ENCODE results near the gene DLX1. TPM values are rescaled to one million over a fixed set of nuclear protein-coding genes. Genes with fewer than 3 reads are reported as not detected.

The DLX1 gene
- total and polyA plus RNA-seq, 4 donors = not detected

DNA sequence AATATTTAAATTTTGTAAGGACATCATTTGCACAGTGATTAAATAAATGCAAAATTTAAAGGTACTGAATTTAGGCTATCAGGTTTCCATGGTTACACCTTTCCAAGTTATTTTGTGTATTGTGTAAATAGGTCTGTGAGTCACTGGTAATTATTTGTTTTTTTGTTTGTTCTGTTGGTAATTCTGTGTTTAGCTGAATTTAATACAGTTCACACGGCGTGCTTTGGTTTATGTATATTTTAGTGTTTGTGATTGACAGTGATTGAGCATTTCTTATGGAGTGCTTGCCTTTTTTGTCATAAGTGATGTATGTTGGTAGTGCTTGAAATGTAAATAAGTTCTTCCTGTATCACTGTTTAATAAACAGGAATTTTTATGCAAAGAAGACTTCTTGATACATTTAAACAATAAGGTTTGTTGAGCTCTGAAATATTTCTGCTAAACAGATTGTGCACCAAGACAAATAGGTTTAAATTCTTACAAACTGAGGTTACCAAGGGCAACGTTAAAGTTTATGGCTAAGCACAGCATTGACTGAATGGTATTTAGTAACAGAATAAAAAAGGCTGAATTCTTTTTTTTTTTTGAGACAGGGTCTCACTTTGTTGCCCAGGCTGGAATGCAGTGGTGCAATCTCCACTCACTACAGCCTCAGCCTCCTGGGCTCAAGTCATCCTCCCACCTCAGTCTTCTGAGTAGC lies 38.3 kb upstream of the DLX1 start:
- Histone ChIP-seq H3K27me3 (ENCODE audit: control insufficient read depth in 4 of 4, insufficient read depth in 4 of 4, low read length in 3 of 4) (no peaks in the 10 kb centered on the region), H3K36me3 (ENCODE audit: control insufficient read depth in 4 of 4, insufficient read depth in 3 of 4, low read depth in 1 of 4, low read length in 3 of 4) (no peaks in the 10 kb centered on the region), H3K9me3 (ENCODE audit: control insufficient read depth in 4 of 4, low read length in 3 of 4) (no peaks in the 10 kb centered on the region), H3K27ac (ENCODE audit: low read depth in 1 of 2, low read length in 2 of 2) (no peak overlapping the region), H3K9ac (ENCODE audit: low read depth in 1 of 2, low read length in 2 of 2) (no peak overlapping the region), H3K4me3 (ENCODE audit: low read depth in 1 of 3, low read length in 3 of 3) (no peak overlapping the region), H3K4me1 (ENCODE audit: control insufficient read depth in 4 of 4, insufficient read depth in 4 of 4, low read length in 3 of 4) (peaks cover 0 to 12% (median 5%) of the 10 kb centered on the region in 4 donors)
- TF ChIP-seq GABPA (IDR thresholded peaks at IDR 0.05 in 1 of 2, conservative IDR thresholded peaks at IDR 0.05 in 1 of 2) (no peak), RAD21 (IDR thresholded peaks at IDR 0.05) (no peak)
- WGBS = 61% methylated on average over 3 of the region's 3 CpGs
- DNase-seq (ENCODE audit: low spot score) = no peak

DNA sequence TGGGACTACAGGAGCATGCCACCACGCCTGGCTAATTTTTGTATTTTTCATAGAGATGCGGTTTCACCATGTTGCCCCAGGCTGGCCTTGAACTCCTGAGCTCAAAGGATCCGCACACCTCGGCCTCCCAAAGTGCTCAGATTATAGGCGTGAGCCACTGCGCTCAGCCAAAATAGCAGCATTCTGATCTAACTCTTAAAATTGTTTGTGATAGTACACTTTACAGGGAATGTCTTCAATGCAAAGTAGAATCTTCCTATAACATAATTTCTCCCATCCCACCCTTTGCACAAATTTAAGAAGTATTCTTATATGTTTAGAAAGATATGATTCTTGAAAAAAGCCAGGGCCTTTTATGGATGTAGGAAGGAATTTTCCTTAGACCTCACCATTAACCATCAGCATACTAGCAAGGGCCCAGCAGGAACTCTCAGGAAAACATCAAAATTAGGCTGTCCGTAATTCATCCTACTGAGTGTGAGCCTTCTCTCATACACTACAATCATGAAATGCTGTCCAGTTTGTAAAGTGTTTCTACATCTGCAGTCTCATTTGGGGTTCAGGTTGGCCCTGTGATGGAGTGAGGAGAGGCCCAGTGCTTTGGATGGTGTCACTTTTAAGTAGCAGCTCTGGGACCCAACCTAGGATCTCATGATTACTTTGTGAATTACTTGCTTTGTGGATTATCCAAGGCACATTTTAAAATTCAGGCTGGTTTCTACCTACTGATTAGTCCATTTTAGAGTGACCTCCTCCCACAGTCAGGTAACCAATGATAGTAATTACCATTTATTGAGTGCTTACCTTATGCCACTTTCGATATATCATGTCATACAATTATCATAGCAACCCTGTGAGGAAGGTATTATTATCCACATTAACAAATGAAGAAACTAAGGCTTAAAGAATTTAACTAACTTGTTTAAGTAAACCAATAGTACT lies 37.5 kb upstream of the DLX1 start:
- TF ChIP-seq TAF1 (conservative IDR thresholded peaks at IDR 0.05) (no peak), NR2F2 (IDR thresholded peaks at IDR 0.05) (no peak), HNF4A (conservative IDR thresholded peaks at IDR 0.05) (no peak)
- TF ChIP-seq, protein P1, sequence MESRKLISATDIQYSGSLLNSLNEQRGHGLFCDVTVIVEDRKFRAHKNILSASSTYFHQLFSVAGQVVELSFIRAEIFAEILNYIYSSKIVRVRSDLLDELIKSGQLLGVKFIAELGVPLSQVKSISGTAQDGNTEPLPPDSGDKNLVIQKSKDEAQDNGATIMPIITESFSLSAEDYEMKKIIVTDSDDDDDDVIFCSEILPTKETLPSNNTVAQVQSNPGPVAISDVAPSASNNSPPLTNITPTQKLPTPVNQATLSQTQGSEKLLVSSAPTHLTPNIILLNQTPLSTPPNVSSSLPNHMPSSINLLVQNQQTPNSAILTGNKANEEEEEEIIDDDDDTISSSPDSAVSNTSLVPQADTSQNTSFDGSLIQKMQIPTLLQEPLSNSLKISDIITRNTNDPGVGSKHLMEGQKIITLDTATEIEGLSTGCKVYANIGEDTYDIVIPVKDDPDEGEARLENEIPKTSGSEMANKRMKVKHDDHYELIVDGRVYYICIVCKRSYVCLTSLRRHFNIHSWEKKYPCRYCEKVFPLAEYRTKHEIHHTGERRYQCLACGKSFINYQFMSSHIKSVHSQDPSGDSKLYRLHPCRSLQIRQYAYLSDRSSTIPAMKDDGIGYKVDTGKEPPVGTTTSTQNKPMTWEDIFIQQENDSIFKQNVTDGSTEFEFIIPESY (IDR thresholded peaks at IDR 0.05) = no peak
- Histone ChIP-seq H3K4me1 (ENCODE audit: control insufficient read depth in 4 of 4, insufficient read depth in 4 of 4, low read length in 3 of 4) (peaks cover 0 to 20% (median 11%) of the 10 kb centered on the region in 4 donors), H3K4me3 (ENCODE audit: low read depth in 1 of 3, low read length in 3 of 3) (no peak overlapping the region), H3K9me3 (ENCODE audit: control insufficient read depth in 4 of 4, low read length in 3 of 4) (no peaks in the 10 kb centered on the region), H3K27ac (ENCODE audit: low read depth in 1 of 2, low read length in 2 of 2) (no peak overlapping the region), H3K36me3 (ENCODE audit: control insufficient read depth in 4 of 4, insufficient read depth in 3 of 4, low read depth in 1 of 4, low read length in 3 of 4) (no peaks in the 10 kb centered on the region), H3K27me3 (ENCODE audit: control insufficient read depth in 4 of 4, insufficient read depth in 4 of 4, low read length in 3 of 4) (no peaks in the 10 kb centered on the region), H3K9ac (ENCODE audit: low read depth in 1 of 2, low read length in 2 of 2) (no peak overlapping the region)
- DNase-seq (ENCODE audit: low spot score) = no peak
- 97% methylated on average over 8 of the region's 8 CpGs for WGBS

DNA sequence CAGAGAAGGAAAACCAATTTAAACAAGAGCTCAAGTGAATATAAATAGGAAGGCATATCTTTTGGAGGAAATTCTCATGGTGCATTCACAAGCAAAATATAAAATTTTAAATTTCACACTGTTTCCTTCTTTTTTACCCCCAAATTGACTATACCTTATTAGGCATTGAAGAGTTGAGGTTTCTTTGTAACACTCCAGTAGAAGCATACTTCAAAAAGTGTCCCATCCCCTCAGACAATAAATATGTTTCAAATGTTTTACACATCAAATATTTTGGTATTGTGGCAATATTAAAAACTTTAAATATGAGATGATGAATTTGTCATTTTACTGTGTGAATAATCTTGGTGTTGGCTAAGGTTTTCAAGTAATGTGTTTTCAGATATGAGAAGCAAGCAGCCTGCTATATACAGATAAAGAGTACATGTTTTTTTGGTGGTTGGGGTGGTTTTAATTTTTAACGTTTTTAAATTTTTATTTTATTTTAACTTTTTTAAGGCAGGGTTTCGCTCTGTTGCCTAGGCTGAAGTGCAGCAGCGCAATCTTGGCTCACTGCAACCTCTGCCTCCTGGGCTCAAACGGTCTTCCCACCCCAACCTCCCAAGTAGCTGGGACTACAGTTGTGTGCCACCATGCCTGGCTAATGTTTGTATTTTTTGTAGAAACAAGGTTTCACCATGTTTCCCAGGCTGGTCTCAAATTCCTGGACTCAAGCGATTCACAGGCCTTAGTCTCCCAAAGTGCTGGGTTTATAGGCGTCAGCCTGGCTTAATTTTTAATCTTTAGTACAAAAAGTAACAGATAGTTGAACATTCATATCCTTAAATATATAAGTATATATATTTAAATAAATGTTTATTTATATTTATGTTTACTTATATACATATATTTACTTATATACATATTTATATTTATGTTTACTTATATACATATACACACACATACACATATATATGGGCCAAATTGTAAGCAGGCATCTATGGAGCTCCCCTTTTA lies 36.5 kb upstream of the DLX1 start:
- no peak overlapping the region for H3K4me3 ChIP-seq (ENCODE audit: low read depth in 1 of 3, low read length in 3 of 3)
- H3K27ac ChIP-seq (ENCODE audit: low read depth in 1 of 2, low read length in 2 of 2) = no peak overlapping the region
- no peaks in the 10 kb centered on the region for H3K9me3 ChIP-seq (ENCODE audit: control insufficient read depth in 4 of 4, low read length in 3 of 4)
- H3K36me3 ChIP-seq (ENCODE audit: control insufficient read depth in 4 of 4, insufficient read depth in 3 of 4, low read depth in 1 of 4, low read length in 3 of 4) = no peaks in the 10 kb centered on the region
- 94% methylated on average over 6 of the region's 6 CpGs for WGBS
- H3K9ac ChIP-seq (ENCODE audit: low read depth in 1 of 2, low read length in 2 of 2) = no peak overlapping the region
- peaks cover 0 to 23% (median 15%) of the 10 kb centered on the region in 4 donors for H3K4me1 ChIP-seq (ENCODE audit: control insufficient read depth in 4 of 4, insufficient read depth in 4 of 4, low read length in 3 of 4)
- peak; percentile 38 for DNase-seq (ENCODE audit: low spot score)
- H3K27me3 ChIP-seq (ENCODE audit: control insufficient read depth in 4 of 4, insufficient read depth in 4 of 4, low read length in 3 of 4) = no peaks in the 10 kb centered on the region
- TF ChIP-seq YY1 (IDR thresholded peaks at IDR 0.05) = no peak
- TF ChIP-seq, protein P2, sequence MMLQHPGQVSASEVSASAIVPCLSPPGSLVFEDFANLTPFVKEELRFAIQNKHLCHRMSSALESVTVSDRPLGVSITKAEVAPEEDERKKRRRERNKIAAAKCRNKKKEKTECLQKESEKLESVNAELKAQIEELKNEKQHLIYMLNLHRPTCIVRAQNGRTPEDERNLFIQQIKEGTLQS (IDR thresholded peaks at IDR 0.05) = no peak
- TF ChIP-seq, protein P3, sequence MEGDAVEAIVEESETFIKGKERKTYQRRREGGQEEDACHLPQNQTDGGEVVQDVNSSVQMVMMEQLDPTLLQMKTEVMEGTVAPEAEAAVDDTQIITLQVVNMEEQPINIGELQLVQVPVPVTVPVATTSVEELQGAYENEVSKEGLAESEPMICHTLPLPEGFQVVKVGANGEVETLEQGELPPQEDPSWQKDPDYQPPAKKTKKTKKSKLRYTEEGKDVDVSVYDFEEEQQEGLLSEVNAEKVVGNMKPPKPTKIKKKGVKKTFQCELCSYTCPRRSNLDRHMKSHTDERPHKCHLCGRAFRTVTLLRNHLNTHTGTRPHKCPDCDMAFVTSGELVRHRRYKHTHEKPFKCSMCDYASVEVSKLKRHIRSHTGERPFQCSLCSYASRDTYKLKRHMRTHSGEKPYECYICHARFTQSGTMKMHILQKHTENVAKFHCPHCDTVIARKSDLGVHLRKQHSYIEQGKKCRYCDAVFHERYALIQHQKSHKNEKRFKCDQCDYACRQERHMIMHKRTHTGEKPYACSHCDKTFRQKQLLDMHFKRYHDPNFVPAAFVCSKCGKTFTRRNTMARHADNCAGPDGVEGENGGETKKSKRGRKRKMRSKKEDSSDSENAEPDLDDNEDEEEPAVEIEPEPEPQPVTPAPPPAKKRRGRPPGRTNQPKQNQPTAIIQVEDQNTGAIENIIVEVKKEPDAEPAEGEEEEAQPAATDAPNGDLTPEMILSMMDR (IDR thresholded peaks at IDR 0.05; ENCODE audit: low read depth, low read length, missing input control) = no peak
- TF ChIP-seq, protein P4, sequence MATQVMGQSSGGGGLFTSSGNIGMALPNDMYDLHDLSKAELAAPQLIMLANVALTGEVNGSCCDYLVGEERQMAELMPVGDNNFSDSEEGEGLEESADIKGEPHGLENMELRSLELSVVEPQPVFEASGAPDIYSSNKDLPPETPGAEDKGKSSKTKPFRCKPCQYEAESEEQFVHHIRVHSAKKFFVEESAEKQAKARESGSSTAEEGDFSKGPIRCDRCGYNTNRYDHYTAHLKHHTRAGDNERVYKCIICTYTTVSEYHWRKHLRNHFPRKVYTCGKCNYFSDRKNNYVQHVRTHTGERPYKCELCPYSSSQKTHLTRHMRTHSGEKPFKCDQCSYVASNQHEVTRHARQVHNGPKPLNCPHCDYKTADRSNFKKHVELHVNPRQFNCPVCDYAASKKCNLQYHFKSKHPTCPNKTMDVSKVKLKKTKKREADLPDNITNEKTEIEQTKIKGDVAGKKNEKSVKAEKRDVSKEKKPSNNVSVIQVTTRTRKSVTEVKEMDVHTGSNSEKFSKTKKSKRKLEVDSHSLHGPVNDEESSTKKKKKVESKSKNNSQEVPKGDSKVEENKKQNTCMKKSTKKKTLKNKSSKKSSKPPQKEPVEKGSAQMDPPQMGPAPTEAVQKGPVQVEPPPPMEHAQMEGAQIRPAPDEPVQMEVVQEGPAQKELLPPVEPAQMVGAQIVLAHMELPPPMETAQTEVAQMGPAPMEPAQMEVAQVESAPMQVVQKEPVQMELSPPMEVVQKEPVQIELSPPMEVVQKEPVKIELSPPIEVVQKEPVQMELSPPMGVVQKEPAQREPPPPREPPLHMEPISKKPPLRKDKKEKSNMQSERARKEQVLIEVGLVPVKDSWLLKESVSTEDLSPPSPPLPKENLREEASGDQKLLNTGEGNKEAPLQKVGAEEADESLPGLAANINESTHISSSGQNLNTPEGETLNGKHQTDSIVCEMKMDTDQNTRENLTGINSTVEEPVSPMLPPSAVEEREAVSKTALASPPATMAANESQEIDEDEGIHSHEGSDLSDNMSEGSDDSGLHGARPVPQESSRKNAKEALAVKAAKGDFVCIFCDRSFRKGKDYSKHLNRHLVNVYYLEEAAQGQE (IDR thresholded peaks at IDR 0.05) = no peak
- TF ChIP-seq JUND (IDR thresholded peaks at IDR 0.05) = no peak
- TF ChIP-seq EGR1 (IDR thresholded peaks at IDR 0.05; ENCODE audit: low read depth in 2 of 2) = no peak
- TF ChIP-seq, protein P1 (IDR thresholded peaks at IDR 0.05) = no peak
